IMR-90 (cell line): ENCODE results near the gene SLC12A7.

Experiments used
- CEBPB ChIP-seq: IDR thresholded peaks from 2 replicates; pipeline ENCODE4 v1.6.1; 2012; ENCODE audit warnings: low read depth, low read length, improper control_type of control experiment
- CHD1 ChIP-seq: IDR thresholded peaks from 2 replicates; pipeline ENCODE4 v1.6.1; 2012; ENCODE audit warnings: low read depth, low read length, improper control_type of control experiment
- CTCF ChIP-seq: conservative IDR thresholded peaks from 2 replicates; pipeline ENCODE4 v1.5.1; 2012; ENCODE audit warnings: mild to moderate bottlenecking, low read depth, low read length, improper control_type of control experiment
- MXI1 ChIP-seq: IDR thresholded peaks from 2 replicates; pipeline ENCODE4 v1.6.1; 2012; ENCODE audit warnings: low read depth, mild to moderate bottlenecking, low read length, moderate library complexity, borderline replicate concordance
- NFE2L2 ChIP-seq: fragments of 150-350 bp; IDR thresholded peaks from 2 replicates; pipeline ENCODE4 v1.6.1; 2016; ENCODE audit warnings: low read depth, mild to moderate bottlenecking, low read length
- POLR2A ChIP-seq: IDR thresholded peaks from 2 replicates; pipeline ENCODE4 v1.6.1; 2012; ENCODE audit warnings: mild to moderate bottlenecking, low read depth, low read length
- RAD21 ChIP-seq: IDR thresholded peaks from 2 replicates; pipeline ENCODE4 v1.6.1; 2012; ENCODE audit warnings: low read length, improper control_type of control experiment
- RFX5 ChIP-seq: IDR thresholded peaks from 2 replicates; pipeline ENCODE4 v1.8.0; 2012; ENCODE audit warnings: low read depth, mild to moderate bottlenecking, low read length, moderate library complexity
- SMC3 ChIP-seq: fragments of 150-350 bp; IDR thresholded peaks from 2 replicates; pipeline ENCODE4 v1.6.1; 2016; ENCODE audit warnings: low read depth, mild to moderate bottlenecking, antibody characterized with exemption, low read length, moderate library complexity
- USF2 ChIP-seq: fragments of 150-350 bp; IDR thresholded peaks from 2 replicates; pipeline ENCODE4 v1.6.1; 2017; ENCODE audit warnings: mild to moderate bottlenecking, antibody characterized with exemption, low read length, low read depth

- TF ChIP-seq POLR2A (no peak), CTCF (no peak), SMC3 (no peak), RFX5 (no peak), MXI1 (no peak), CHD1 (no peak), RAD21 (no peak), CEBPB (no peak), USF2 (no peak), NFE2L2 (no peak)
Measured at GRCh38 chr5:1064383-1065142, 47.3 kb downstream of the SLC12A7 start.
